Neuronal stem cell (in vitro differentiated cells): ENCODE results near the gene SPCS1.

Experiments used
- DNase-seq: peaks from one replicate; pipeline ENCODE4 v3.0.0-alpha.2; 2013; ENCODE audit warnings: low spot score
- H2AFZ ChIP-seq: one replicate; pipeline ENCODE4 v1.6.1; 2013; ENCODE audit warnings: mild to moderate bottlenecking, low read length, inconsistent platforms
- H2AK5ac ChIP-seq: 2 replicates; pipeline ENCODE4 v1.6.1; 2013; ENCODE audit warnings: low read depth, mild to moderate bottlenecking, inconsistent platforms, low read length, moderate library complexity, mixed read lengths
- H2BK120ac ChIP-seq: 2 replicates; pipeline ENCODE4 v1.6.1; 2013; ENCODE audit warnings: low read depth, mild to moderate bottlenecking, inconsistent platforms, low read length, moderate library complexity, mixed read lengths
- H2BK12ac ChIP-seq: one replicate; pipeline ENCODE4 v1.6.1; 2013; ENCODE audit warnings: low read length, inconsistent platforms
- H2BK15ac ChIP-seq: 2 replicates; pipeline ENCODE4 v1.6.1; 2013; ENCODE audit warnings: mild to moderate bottlenecking, low read length, inconsistent platforms, mixed read lengths
- H2BK5ac ChIP-seq: one replicate; pipeline ENCODE4 v1.6.1; 2013; ENCODE audit warnings: inconsistent platforms, mild to moderate bottlenecking, low read length, moderate library complexity
- H3K14ac ChIP-seq: one replicate; pipeline ENCODE4 v1.6.1; 2013; ENCODE audit warnings: low read length, inconsistent platforms
- H3K18ac ChIP-seq: 2 replicates; pipeline ENCODE4 v1.6.1; 2013; ENCODE audit warnings: low read length, inconsistent platforms
- H3K23ac ChIP-seq: 2 replicates; pipeline ENCODE4 v1.6.1; 2013; ENCODE audit warnings: low read depth, mild to moderate bottlenecking, mixed read lengths, low read length, inconsistent platforms; ENCODE audit not compliant: poor library complexity
- H3K27ac ChIP-seq: replicated peaks from 3 replicates; pipeline ENCODE4 v1.5.1; 2013; ENCODE audit warnings: low read length, inconsistent platforms
- H3K27me3 ChIP-seq, 3 experiments: 2 replicates each; pipeline ENCODE4 v1.6.1; 2013; ENCODE audit warnings: low read length in 3 of 3, mild to moderate bottlenecking in 2 of 3, inconsistent platforms in 1 of 3, low read depth in 1 of 3, mixed read lengths in 1 of 3, moderate library complexity in 1 of 3; ENCODE audit not compliant: control insufficient read depth in 3 of 3, insufficient read depth in 3 of 3
- H3K36me3 ChIP-seq, 2 donors: replicated peaks in 1 of 2; 2 replicates each; pipeline ENCODE4 v1.6.1; 2013; ENCODE audit warnings: low read length in 2 of 2; ENCODE audit not compliant: control insufficient read depth in 2 of 2, insufficient read depth in 2 of 2
- H3K4ac ChIP-seq: 2 replicates; pipeline ENCODE4 v1.6.1; 2013; ENCODE audit warnings: inconsistent platforms, mild to moderate bottlenecking, low read length, moderate library complexity
- H3K4me1 ChIP-seq, 2 donors: 1 replicate in 1 of 2; 2 replicates in 1 of 2; pipeline ENCODE4 v1.6.1; 2013; ENCODE audit warnings: low read length in 2 of 2, low read depth in 1 of 2; ENCODE audit not compliant: control insufficient read depth in 2 of 2, insufficient read depth in 1 of 2
- H3K4me2 ChIP-seq: one replicate; pipeline ENCODE4 v1.6.1; 2013; ENCODE audit warnings: mild to moderate bottlenecking, low read length, inconsistent platforms; ENCODE audit not compliant: insufficient read depth, poor library complexity, severe bottlenecking
- H3K4me3 ChIP-seq, 2 donors: 2 replicates each; pipeline ENCODE4 v1.5.1; 2013; ENCODE audit warnings: low read length in 2 of 2, mild to moderate bottlenecking in 2 of 2, inconsistent platforms in 1 of 2, moderate library complexity in 1 of 2
- H3K79me1 ChIP-seq: one replicate; pipeline ENCODE4 v1.6.1; 2013; ENCODE audit warnings: low read depth, mild to moderate bottlenecking, inconsistent platforms, low read length, moderate library complexity
- H3K9ac ChIP-seq: one replicate; pipeline ENCODE4 v1.6.1; 2013; ENCODE audit warnings: mild to moderate bottlenecking, low read depth, low read length, inconsistent platforms; ENCODE audit not compliant: poor library complexity
- H3K9me3 ChIP-seq, 2 donors: replicated peaks in 1 of 2; 2 replicates each; pipeline versions ENCODE3 to v1.6.1; 2013; ENCODE audit warnings: low read length in 2 of 2, mild to moderate bottlenecking in 2 of 2, inconsistent platforms in 1 of 2, low read depth in 1 of 2, mixed read lengths in 1 of 2, moderate library complexity in 1 of 2; ENCODE audit not compliant: control insufficient read depth in 2 of 2, insufficient read depth in 1 of 2
- H4K8ac ChIP-seq: one replicate; pipeline ENCODE4 v1.6.1; 2013; ENCODE audit warnings: low read depth, mild to moderate bottlenecking, inconsistent platforms, low read length, moderate library complexity
- H4K91ac ChIP-seq: one replicate; pipeline ENCODE4 v1.6.1; 2013; ENCODE audit warnings: low read length, low read depth, mild to moderate bottlenecking, inconsistent platforms; ENCODE audit not compliant: poor library complexity
- WGBS, 2 donors: extraction: QIAGEN DNeasy Blood & Tissue Kit; methylation state at CpG; one replicate each; pipeline ENCODE4 v1.1.7; 2013; ENCODE audit warnings: missing lambda C conversion rate in 2 of 2, mixed read lengths in 1 of 2; ENCODE audit not compliant: insufficient read length in 2 of 2, insufficient replicate concordance in 1 of 2; ENCODE audit errors: extremely low coverage in 2 of 2; 5-methylcytosine and 5-hydroxymethylcytosine counted together

The SPCS1 gene

DNA sequence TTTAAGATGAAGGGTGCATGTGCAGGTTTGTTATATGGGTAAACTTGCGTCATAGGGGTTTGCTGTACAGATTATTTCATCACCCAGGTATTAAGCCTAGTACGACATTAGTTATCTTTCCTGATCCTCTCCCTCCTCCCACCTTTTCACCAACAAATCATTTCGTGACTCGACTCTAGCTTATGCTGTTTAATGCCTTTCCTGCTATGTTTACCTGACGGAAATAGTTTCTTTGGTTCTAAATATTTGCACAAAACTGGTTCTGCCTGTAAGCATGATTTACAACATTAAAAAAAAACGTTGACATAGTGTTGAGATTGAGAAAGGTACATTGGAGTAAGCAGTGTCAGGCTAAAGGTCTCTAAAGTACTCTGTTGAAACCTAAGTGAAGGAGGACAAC is 17.6 kb upstream of the SPCS1 start:
- H3K14ac ChIP-seq = no peak overlapping the region
- no peak overlapping the region for H2BK15ac ChIP-seq
- DNase-seq = no peak
- no peak overlapping the region for H3K4me2 ChIP-seq
- WGBS, 2 donors = no CpG with 5 or more reads among the region's 6 CpGs
- no peak overlapping the region for H2BK5ac ChIP-seq
- no peak overlapping the region for H3K9ac ChIP-seq
- H3K36me3 ChIP-seq = peaks cover 32 to 77% of the 10 kb centered on the region in 2 donors
- no peak overlapping the region for H4K91ac ChIP-seq
- no peak overlapping the region for H2AK5ac ChIP-seq
- no peak overlapping the region for H3K18ac ChIP-seq
- H3K4me3 ChIP-seq = no peak overlapping the region
- no peak overlapping the region for H3K4ac ChIP-seq
- no peaks in the 10 kb centered on the region for H3K27me3 ChIP-seq
- no peak overlapping the region for H2BK12ac ChIP-seq
- H3K79me1 ChIP-seq = no peaks in the 10 kb centered on the region
- no peak overlapping the region for H4K8ac ChIP-seq
- no peak overlapping the region for H3K27ac ChIP-seq
- no peak overlapping the region for H2BK120ac ChIP-seq
- H3K4me1 ChIP-seq = peaks cover 2 to 10% of the 10 kb centered on the region in 2 donors
- no peaks in the 10 kb centered on the region for H3K9me3 ChIP-seq
- no peak overlapping the region for H2AFZ ChIP-seq
- no peak overlapping the region for H3K23ac ChIP-seq

DNA sequence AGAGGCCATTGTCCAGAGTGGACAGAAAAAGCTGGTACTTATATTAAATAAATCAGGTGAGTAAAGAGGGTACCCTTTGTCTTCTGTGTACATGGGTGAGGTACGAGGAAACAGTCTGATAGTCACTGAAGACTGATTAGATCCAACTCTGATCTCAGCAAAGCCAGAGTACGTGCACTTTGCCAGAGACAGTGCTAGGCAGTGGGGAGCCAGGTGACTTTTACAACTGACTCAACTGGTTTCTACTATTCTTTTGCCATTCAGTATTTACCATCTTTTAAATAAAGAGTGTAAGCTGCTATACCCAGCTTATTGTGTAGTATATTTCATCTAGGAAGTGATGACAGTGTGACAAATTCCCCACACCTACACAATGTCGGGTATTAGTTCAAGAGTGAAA is 16.8 kb upstream of the SPCS1 start:
- Histone ChIP-seq H2AK5ac (no peak overlapping the region), H3K4me1 (peaks cover 2 to 8% of the 10 kb centered on the region in 2 donors), H3K27ac (no peak overlapping the region), H3K4ac (no peak overlapping the region), H3K9me3 (no peaks in the 10 kb centered on the region), H3K79me1 (no peaks in the 10 kb centered on the region), H2BK15ac (no peak overlapping the region), H3K14ac (no peak overlapping the region), H2BK5ac (no peak overlapping the region), H2BK120ac (no peak overlapping the region), H3K18ac (no peak overlapping the region), H2AFZ (no peak overlapping the region), H2BK12ac (no peak overlapping the region), H3K9ac (no peak overlapping the region), H3K23ac (no peak overlapping the region), H4K8ac (no peak overlapping the region), H3K36me3 (peaks cover 38 to 78% of the 10 kb centered on the region in 2 donors), H3K27me3 (no peaks in the 10 kb centered on the region), H3K4me2 (no peak overlapping the region), H4K91ac (no peak overlapping the region), H3K4me3 (no peak overlapping the region)
- no CpG with 5 or more reads among the region's 3 CpGs for WGBS, 2 donors
- DNase-seq = no peak

DNA sequence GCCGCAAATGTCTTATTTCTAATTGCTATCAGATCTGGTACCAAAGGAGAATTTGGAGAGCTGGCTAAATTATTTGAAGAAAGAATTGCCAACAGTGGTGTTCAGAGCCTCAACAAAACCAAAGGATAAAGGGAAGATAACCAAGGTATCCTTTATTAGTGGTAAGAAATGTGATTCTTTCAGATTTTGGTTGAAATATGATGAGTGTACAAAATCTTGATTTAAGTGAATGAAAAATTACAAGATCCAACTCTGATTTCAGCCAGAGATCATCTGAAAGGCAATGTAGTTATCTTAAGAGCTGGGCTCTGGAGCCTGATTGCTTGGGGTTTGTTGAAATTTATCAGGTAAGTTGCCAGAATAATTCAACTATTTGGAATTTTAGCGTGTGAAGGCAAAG is 15.3 kb upstream of the SPCS1 start:
- Histone ChIP-seq H3K9ac (no peak overlapping the region), H2BK120ac (no peak overlapping the region), H3K9me3 (no peaks in the 10 kb centered on the region), H2AFZ (no peak overlapping the region), H2BK15ac (no peak overlapping the region), H3K14ac (no peak overlapping the region), H3K27ac (no peak overlapping the region), H4K91ac (no peak overlapping the region), H2AK5ac (no peak overlapping the region), H3K27me3 (no peaks in the 10 kb centered on the region), H2BK5ac (no peak overlapping the region), H3K23ac (no peak overlapping the region), H3K4ac (no peak overlapping the region), H3K18ac (no peak overlapping the region), H2BK12ac (no peak overlapping the region), H3K4me3 (no peak overlapping the region), H3K36me3 (peaks cover 47 to 89% of the 10 kb centered on the region in 2 donors), H3K4me2 (no peak overlapping the region), H3K4me1 (peaks cover 2 to 5% of the 10 kb centered on the region in 2 donors), H4K8ac (no peak overlapping the region), H3K79me1 (no peaks in the 10 kb centered on the region)
- no CpG with 5 or more reads among the region's 2 CpGs for WGBS, 2 donors
- DNase-seq = no peak

DNA sequence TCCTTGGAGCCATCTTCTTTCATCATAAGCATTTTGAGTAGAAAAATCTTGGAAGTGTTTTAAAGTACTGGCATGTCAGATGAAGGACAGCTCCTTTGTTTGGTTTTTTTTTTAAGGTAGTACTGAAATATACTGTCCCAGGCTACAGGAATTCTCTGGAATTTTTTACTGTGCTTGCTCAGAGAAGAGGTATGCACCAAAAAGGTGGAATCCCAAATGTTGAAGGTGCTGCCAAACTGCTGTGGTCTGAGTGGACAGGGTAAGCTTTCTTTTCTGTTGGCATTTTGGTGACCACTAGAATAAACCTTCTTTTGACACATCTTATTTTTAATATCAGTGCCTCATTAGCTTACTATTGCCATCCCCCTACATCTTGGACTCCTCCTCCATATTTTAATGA is 12.8 kb upstream of the SPCS1 start:
- no peaks in the 10 kb centered on the region for H3K79me1 ChIP-seq
- no peak overlapping the region for H3K27ac ChIP-seq

More for the DNA sequence above, 12.8 kb upstream of the SPCS1 start:
- H3K36me3 ChIP-seq = peaks cover 55 to 98% of the 10 kb centered on the region in 2 donors
- H3K23ac ChIP-seq = no peak overlapping the region
- H3K9ac ChIP-seq = no peak overlapping the region
- no peak overlapping the region for H2AFZ ChIP-seq
- no peak overlapping the region for H2AK5ac ChIP-seq
- no peaks in the 10 kb centered on the region for H3K27me3 ChIP-seq
- no peak overlapping the region for H4K8ac ChIP-seq
- H3K9me3 ChIP-seq = no peaks in the 10 kb centered on the region
- H3K4me2 ChIP-seq = no peak overlapping the region
- H3K18ac ChIP-seq = no peak overlapping the region
- no peak overlapping the region for H2BK5ac ChIP-seq
- no peak overlapping the region for H3K4me3 ChIP-seq
- H3K4me1 ChIP-seq = no peaks in the 10 kb centered on the region
- no peak for DNase-seq
- H4K91ac ChIP-seq = no peak overlapping the region
- no peak overlapping the region for H3K4ac ChIP-seq
- H2BK12ac ChIP-seq = no peak overlapping the region
- no peak overlapping the region for H2BK15ac ChIP-seq
- H3K14ac ChIP-seq = no peak overlapping the region
- no peak overlapping the region for H2BK120ac ChIP-seq
